Heart left ventricle (tissue), 16 donors: ENCODE measurements around the gene EEF1B2. TPM values are rescaled to one million over a fixed set of nuclear protein-coding genes. Genes with fewer than 3 reads are reported as not detected.

ENCODE experiments used
- ATAC-seq, 4 donors: fragments of 200-7000 bp; cut with Tn5 transposase; one replicate each; pipeline ENCODE4 v1.9.1; 2020 to 2022; ENCODE audit warnings: moderate library complexity in 4 of 4, mild to moderate bottlenecking in 3 of 4, moderate number of reproducible peaks in 1 of 4
- DNase-seq, 5 donors: peaks; one replicate each; pipeline ENCODE4 v3.0.0-alpha.2; 2020
- H3K27ac ChIP-seq, 12 donors: fragments of 200-600 bp; sonication (generic) in 4 of 12; one replicate each; pipeline versions ENCODE4 v1.5.0 to v1.8.0; 2016 to 2022; ENCODE audit warnings: mild to moderate bottlenecking in 2 of 12
- H3K27me3 ChIP-seq, 9 donors: fragments of 200-600 bp; sonication (generic) in 2 of 9; one replicate each; pipeline versions ENCODE4 v1.5.1 to v1.8.0; 2016 to 2022; ENCODE audit warnings: mild to moderate bottlenecking in 3 of 9
- H3K36me3 ChIP-seq, 9 donors: fragments of 200-600 bp; sonication (generic) in 2 of 9; one replicate each; pipeline versions ENCODE4 v1.5.0 to v1.8.0; 2018 to 2022; ENCODE audit warnings: mild to moderate bottlenecking in 2 of 9
- H3K4me1 ChIP-seq, 12 donors: fragments of 200-600 bp; sonication (generic) in 4 of 12; one replicate each; pipeline versions ENCODE4 v1.5.0 to v1.8.0; 2016 to 2022; ENCODE audit warnings: mild to moderate bottlenecking in 3 of 12
- H3K4me3 ChIP-seq, 12 donors: fragments of 200-600 bp; sonication (generic) in 4 of 12; one replicate each; pipeline versions ENCODE4 v1.5.0 to v1.8.0; 2017 to 2022; ENCODE audit warnings: mild to moderate bottlenecking in 9 of 12, moderate library complexity in 4 of 12
- H3K9me3 ChIP-seq, 12 donors: fragments of 200-600 bp; sonication (generic) in 4 of 12; one replicate each; pipeline versions ENCODE4 v1.5.0 to v1.8.0; 2016 to 2022; ENCODE audit warnings: mild to moderate bottlenecking in 1 of 12
- CTCF ChIP-seq, 12 donors: fragments of 200-600 bp; sonication (generic) in 4 of 12; IDR thresholded peaks; one replicate each; pipeline versions ENCODE4 v1.5.0 to v1.8.0; 2018 to 2022; ENCODE audit warnings: antibody characterized with exemption in 12 of 12, mild to moderate bottlenecking in 5 of 12
- POLR2A ChIP-seq, 2 donors: fragments of 450-650 bp; IDR thresholded peaks; one replicate each; pipeline ENCODE4 v1.6.1; 2017; ENCODE audit warnings: antibody characterized with exemption in 2 of 2, mild to moderate bottlenecking in 2 of 2, moderate library complexity in 2 of 2
- WGBS, 4 donors: extraction: QIAGEN DNeasy Blood & Tissue Kit in 2 of 4; methylation state at CpG; one replicate each; pipeline versions ENCODE4 v1.1.5 to v1.1.7; 2013 to 2018; 5-methylcytosine and 5-hydroxymethylcytosine counted together
- intact Hi-C, 10 donors: fragments of 100-400 bp; cut with DNase I; formaldehyde crosslinking; loops; one replicate each; pipeline versions ENCODE4 v1.11.1 to v1.14.2; 2022
- polyA plus RNA-seq, 2 donors: library from polyadenylated mRNA; stranded (reverse); fragments of 200-250 nt; gene quantifications; one replicate each; pipeline ENCODE4 v1.2.3, GENCODE V29; 2013
- total RNA-seq, 9 donors: library from RNA; depleted of rRNA in 2 of 9; stranded (reverse); fragments of >200 nt in 2 of 9; fragmentation: NEBNext Ultra II Directional in 3 of 9; extraction: Animal tissue kit (Norgen Biotek cat#: 25700) in 3 of 9; gene quantifications; one replicate each; pipeline versions ENCODE4 v1.1.0 to v1.2.4, GENCODE V29; 2016 to 2023
- donor health status: ischemic (EF 13 %, LVEDD 7.1; RV severe dilation, severe dysfunction).
- donor health status: healthy with polysubstance abuse.
- donor health status: DM: no; HTN: yes; CAD: no.
- donor health status: DM: no; HTN: no; CAD: no.
- donor health status: ischemic (EF 25% LVEDD 6.9; RV normal size, moderate dysfunction).
- donor health status: ischemic (EF 25% LVEDD 5.7; RV mildly dilated, moderate dysfunction).
- donor health status: healthy.
- donor health status: DM: yes; HTN: yes; CAD: no.
- donor health status: ischemic (EF 35%, LVEDD 5.7; RV mildly dilated, moderate dysfunction).
- donor health status: nonischemic (EF 11% LVEDD 7.7; RV severe dilation, severe dysfunction).
- donor health status: DM: yes; HTN: yes; CAD: no.
- donor health status: PGD.
- donor health status: ischemic (EF 29% LVEDD 5.4; RV normal size, mild dysfunction).
- donor health status: nonischemic (EF 23%, LVEDD 6.1; RV moderate dilation, normal function).

Gene EEF1B2
- total and polyA plus RNA-seq, 11 donors = 123 to 820 (median 244) TPM

GRCh38 chr2:206190111-206190510 is 30.4 kb downstream of the EEF1B2 start:
- Histone ChIP-seq H3K27me3 (no peaks in the 10 kb centered on the region), H3K4me3 (no peak overlapping the region), H3K9me3 (no peaks in the 10 kb centered on the region), H3K36me3 (no peaks in the 10 kb centered on the region), H3K27ac (no peak overlapping the region), H3K4me1 (peaks cover 0 to 5% (median 0%) of the 10 kb centered on the region in 12 donors)
- intact Hi-C loops = no loop called here
- WGBS, 4 donors = 77 to 88% (median 80%) methylated on average over 2 of the region's 2 CpGs
- DNase-seq = no peak
- no peak for ATAC-seq
- TF ChIP-seq CTCF (IDR thresholded peaks at IDR 0.05) = no peak
- no peak for TF ChIP-seq POLR2A (IDR thresholded peaks at IDR 0.05)

GRCh38 chr2:206190689-206191088 is 31.0 kb downstream of the EEF1B2 start:
- WGBS, 4 donors = 88 to 91% (median 90%) methylated on average over 5 of the region's 5 CpGs
- ATAC-seq (no peak), DNase-seq (no peak)
- no peak overlapping the region for H3K27ac ChIP-seq
- H3K4me1 ChIP-seq = peaks cover 0 to 5% (median 0%) of the 10 kb centered on the region in 12 donors
- intact Hi-C loops = no loop called here
- no peak overlapping the region for H3K4me3 ChIP-seq
- TF ChIP-seq CTCF (IDR thresholded peaks at IDR 0.05) (no peak), POLR2A (IDR thresholded peaks at IDR 0.05) (no peak)
- no peaks in the 10 kb centered on the region for H3K27me3 ChIP-seq
- no peaks in the 10 kb centered on the region for H3K36me3 ChIP-seq
- H3K9me3 ChIP-seq = no peaks in the 10 kb centered on the region

GRCh38 chr2:206192157-206192556 is 32.5 kb downstream of the EEF1B2 start:
- H3K27me3 ChIP-seq = no peaks in the 10 kb centered on the region
- H3K27ac ChIP-seq = no peak overlapping the region
- DNase-seq = no peak
- intact Hi-C loops = no loop called here
- 93 to 99% (median 95%) methylated on average over 3 of the region's 3 CpGs for WGBS, 4 donors
- no peaks in the 10 kb centered on the region for H3K36me3 ChIP-seq
- H3K4me3 ChIP-seq = no peak overlapping the region
- TF ChIP-seq CTCF (IDR thresholded peaks at IDR 0.05) (no peak), POLR2A (IDR thresholded peaks at IDR 0.05) (no peak)
- ATAC-seq = no peak
- H3K4me1 ChIP-seq = peaks cover 0 to 5% (median 0%) of the 10 kb centered on the region in 12 donors
- no peaks in the 10 kb centered on the region for H3K9me3 ChIP-seq

- intact Hi-C loops = no loop called here
- Histone ChIP-seq H3K27ac (peak overlapping the region in 2 of 12 donors; percentile 1 to 46), H3K27me3 (no peaks in the 10 kb centered on the region), H3K9me3 (no peaks in the 10 kb centered on the region), H3K36me3 (no peaks in the 10 kb centered on the region), H3K4me3 (no peak overlapping the region), H3K4me1 (peaks cover 0 to 5% (median 0%) of the 10 kb centered on the region in 12 donors)
- TF ChIP-seq POLR2A (IDR thresholded peaks at IDR 0.05) (no peak), CTCF (IDR thresholded peaks at IDR 0.05) (no peak)
- 37 to 52% (median 47%) methylated on average over 2 of the region's 2 CpGs for WGBS, 4 donors
- DNase-seq = no peak
- peak in 1 of 4 donors; percentile 28 for ATAC-seq
Observed at GRCh38 chr2:206193671-206194357, 34.1 kb downstream of the EEF1B2 start.
